HG02763 (cell line): ENCODE measurements around the gene CCDC197.

ENCODE experiments used
- ATAC-seq: cut with Tn5 transposase; IDR thresholded peaks from one replicate; pipeline ENCODE4 v1.9.1; 2021; ENCODE audit warnings: mild to moderate bottlenecking, moderate library complexity; ENCODE audit not compliant: unreplicated experiment

CCDC197 gene

GRCh38 chr14:94054936-94055335 lies 57.8 kb downstream of the CCDC197 start:
- no peak for ATAC-seq

DNA sequence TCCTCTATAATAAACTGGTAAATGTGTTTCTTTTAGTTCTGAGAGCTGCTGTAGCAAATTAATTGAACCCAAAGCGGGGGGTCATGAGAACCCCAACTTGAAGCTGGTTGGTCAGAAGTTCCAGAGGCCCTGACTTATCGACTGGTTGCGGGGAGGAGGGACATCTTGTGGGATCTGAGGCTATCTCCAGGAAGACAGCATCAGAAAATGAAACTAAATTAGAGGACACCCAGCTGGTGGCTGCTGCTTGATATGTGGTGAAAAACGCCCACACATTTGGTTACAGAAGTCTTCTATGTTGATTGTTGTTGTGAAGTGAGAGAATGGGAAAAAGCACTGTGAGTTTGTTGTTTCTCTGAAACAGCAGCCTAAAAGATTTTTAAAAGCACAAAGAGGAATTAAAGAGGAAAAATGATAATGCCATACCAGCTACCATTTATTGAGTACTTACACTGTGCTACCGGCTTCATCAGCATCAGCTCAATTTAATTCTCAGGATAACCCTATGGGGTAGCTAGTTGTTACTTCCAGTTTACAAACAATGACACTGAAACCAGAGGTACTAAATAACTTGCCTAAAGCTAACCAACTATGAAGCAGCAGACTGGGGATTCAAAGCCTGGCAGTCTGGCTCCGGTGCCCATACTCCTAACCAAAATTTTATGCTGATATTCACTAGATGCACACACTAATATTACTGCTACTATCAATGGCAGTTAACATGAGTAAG lies 59.6 kb downstream of the CCDC197 start:
- ATAC-seq: peak; percentile 82

GRCh38 chr14:94058128-94058673 lies 61.1 kb downstream of the CCDC197 start:
- no peak for ATAC-seq
